Panc1 (cell line): ENCODE measurements around the gene ERFL. TPM values are rescaled to one million over a fixed set of nuclear protein-coding genes. Genes with fewer than 3 reads are reported as not detected.

Experiments
- ATAC-seq: fragments of 200-7000 bp; cut with Tn5 transposase; 2 replicates; pipeline ENCODE4 v1.9.1; 2020; ENCODE audit warnings: mild to moderate bottlenecking, moderate library complexity
- BruUV-seq: library from RNA; stranded (reverse); fragments of 400-500 nt; replicated peaks from 2 replicates; lab custom pipeline; 2021; lab: Mats Ljungman, UMichigan
- CTCF ChIA-PET: fragments of 300-600 bp; sonication (Branson Sonifier 250); formaldehyde crosslinking; loops from one replicate; lab custom pipeline; 2022; ENCODE audit warnings: antibody characterized with exemption; lab: Charles Lee
- POLR2A ChIA-PET: fragments of 300-600 bp; sonication (Branson Sonifier 250); formaldehyde crosslinking; loops from one replicate; lab custom pipeline; 2022; ENCODE audit warnings: antibody characterized with exemption; lab: Charles Lee
- DNase-seq: peaks from one replicate; pipeline ENCODE4 v3.0.0-alpha.2; 2010; ENCODE audit warnings: low read depth, low spot score
- H3K27ac ChIP-seq: 2 replicates; pipeline ENCODE4 v1.5.1; 2011; ENCODE audit warnings: mild to moderate bottlenecking, low read length, inconsistent platforms
- H3K27me3 ChIP-seq: fragments of 200-500 bp; sonication (Bioruptor generic); 2 replicates; pipeline ENCODE4 v1.6.0; 2014; ENCODE audit warnings: low read length, inconsistent platforms; ENCODE audit not compliant: control insufficient read depth, insufficient read depth
- H3K36me3 ChIP-seq: fragments of 200-500 bp; sonication (Bioruptor generic); 2 replicates; pipeline ENCODE4 v1.5.1; 2014; ENCODE audit warnings: inconsistent platforms, mild to moderate bottlenecking, low read length, moderate library complexity; ENCODE audit not compliant: control insufficient read depth, insufficient read depth
- H3K4me1 ChIP-seq: 2 replicates; pipeline ENCODE4 v1.5.1; 2011; ENCODE audit warnings: inconsistent platforms, mild to moderate bottlenecking, low read length, moderate library complexity; ENCODE audit not compliant: control insufficient read depth, insufficient read depth
- H3K4me3 ChIP-seq, 2 experiments: 2 replicates each; pipeline ENCODE4 v1.5.1; 2011 to 2012; ENCODE audit warnings: low read depth in 2 of 2, low read length in 2 of 2, mild to moderate bottlenecking in 2 of 2, inconsistent platforms in 1 of 2, moderate library complexity in 1 of 2
- H3K9me3 ChIP-seq: fragments of 200-500 bp; sonication (Bioruptor generic); 2 replicates; pipeline ENCODE4 v1.5.1; 2014; ENCODE audit warnings: low read depth, mild to moderate bottlenecking, inconsistent platforms, low read length, moderate library complexity; ENCODE audit not compliant: control insufficient read depth, insufficient read depth
- POLR2AphosphoS5 ChIP-seq: IDR thresholded peaks from 2 replicates; pipeline ENCODE4 v1.6.1; 2012; ENCODE audit warnings: mild to moderate bottlenecking, low read depth, low read length, moderate library complexity
- REST ChIP-seq, 2 experiments: IDR thresholded peaks; 2 replicates each; pipeline ENCODE4 v1.6.1; 2011 to 2012; ENCODE audit warnings: low read depth in 2 of 2, control low read depth in 1 of 2, low read length in 1 of 2, mild to moderate bottlenecking in 1 of 2, moderate library complexity in 1 of 2; ENCODE audit not compliant: insufficient read depth in 1 of 2
- SIN3A ChIP-seq: IDR thresholded peaks from 2 replicates; pipeline ENCODE4 v1.6.1; 2012; ENCODE audit warnings: low read depth, mild to moderate bottlenecking, low read length, moderate library complexity, borderline replicate concordance; ENCODE audit not compliant: insufficient read depth
- TCF7L2 ChIP-seq: IDR thresholded peaks from 2 replicates; pipeline ENCODE4 v1.6.1; 2011; ENCODE audit warnings: mild to moderate bottlenecking, low read depth, low read length, inconsistent platforms
- in situ Hi-C: cut with HindIII; loops from 2 replicates; pipeline ENCODE4 v1.10.0; 2016; ENCODE audit warnings: low sequenced_read_pairs, low pct_unique_long_range_greater_than_20kb
- intact Hi-C: fragments of 100-400 bp; cut with micrococcal nuclease; formaldehyde crosslinking; loops from one replicate; pipeline ENCODE4 v1.10.0; 2022; ENCODE audit not compliant: unreplicated experiment
- total RNA-seq: library from RNA; stranded (reverse); gene quantifications from one replicate; pipeline ENCODE4 v1.2.1, GENCODE V29; 2021; ENCODE audit not compliant: unreplicated experiment
- TF ChIP-seq, protein P1 (sequence below): fragments of 450-650 bp; IDR thresholded peaks from 2 replicates; pipeline ENCODE4 v1.5.1; 2017; ENCODE audit warnings: mild to moderate bottlenecking

The ERFL gene
- total RNA-seq, 1 experiment from 2014 or later = 0.18 TPM

GRCh38 chr19:41897820-41898219 lies 30.4 kb downstream of the ERFL start:
- no peaks in the 10 kb centered on the region; the same call in 1 of the 2 replicates for H3K36me3 ChIP-seq

GRCh38 chr19:41897181-41897580 lies 31.1 kb downstream of the ERFL start:
- H3K27me3 ChIP-seq = no peaks in the 10 kb centered on the region
- TF ChIP-seq REST (IDR thresholded peaks at IDR 0.05; ENCODE audit: insufficient read depth in 1 of 2, low read depth in 2 of 2, low read length in 1 of 2) (no peak), TCF7L2 (no peak), POLR2AphosphoS5 (no peak), SIN3A (no peak)
- TF ChIP-seq, protein P1, sequence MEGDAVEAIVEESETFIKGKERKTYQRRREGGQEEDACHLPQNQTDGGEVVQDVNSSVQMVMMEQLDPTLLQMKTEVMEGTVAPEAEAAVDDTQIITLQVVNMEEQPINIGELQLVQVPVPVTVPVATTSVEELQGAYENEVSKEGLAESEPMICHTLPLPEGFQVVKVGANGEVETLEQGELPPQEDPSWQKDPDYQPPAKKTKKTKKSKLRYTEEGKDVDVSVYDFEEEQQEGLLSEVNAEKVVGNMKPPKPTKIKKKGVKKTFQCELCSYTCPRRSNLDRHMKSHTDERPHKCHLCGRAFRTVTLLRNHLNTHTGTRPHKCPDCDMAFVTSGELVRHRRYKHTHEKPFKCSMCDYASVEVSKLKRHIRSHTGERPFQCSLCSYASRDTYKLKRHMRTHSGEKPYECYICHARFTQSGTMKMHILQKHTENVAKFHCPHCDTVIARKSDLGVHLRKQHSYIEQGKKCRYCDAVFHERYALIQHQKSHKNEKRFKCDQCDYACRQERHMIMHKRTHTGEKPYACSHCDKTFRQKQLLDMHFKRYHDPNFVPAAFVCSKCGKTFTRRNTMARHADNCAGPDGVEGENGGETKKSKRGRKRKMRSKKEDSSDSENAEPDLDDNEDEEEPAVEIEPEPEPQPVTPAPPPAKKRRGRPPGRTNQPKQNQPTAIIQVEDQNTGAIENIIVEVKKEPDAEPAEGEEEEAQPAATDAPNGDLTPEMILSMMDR = no peak
- H3K27ac ChIP-seq = no peak overlapping the region
- no peak for DNase-seq
- BruUV-seq = no TSS peak
- no peak for ATAC-seq
- in situ Hi-C loops (no loop called here), intact Hi-C loops (no loop called here)
- no peaks in the 10 kb centered on the region; the same call in 1 of the 2 replicates for H3K4me1 ChIP-seq
- no peaks in the 10 kb centered on the region for H3K9me3 ChIP-seq
- POLR2A ChIA-PET = no interaction called here
- CTCF ChIA-PET = no interaction called here
- H3K36me3 ChIP-seq = no peaks in the 10 kb centered on the region
- no peak overlapping the region for H3K4me3 ChIP-seq

More at GRCh38 chr19:41897820-41898219, 30.4 kb downstream of the ERFL start:
- intact Hi-C loops (no loop called here), in situ Hi-C loops (no loop called here)
- TF ChIP-seq SIN3A (no peak), TCF7L2 (no peak), REST (IDR thresholded peaks at IDR 0.05; ENCODE audit: insufficient read depth in 1 of 2, low read depth in 2 of 2, low read length in 1 of 2) (no peak), POLR2AphosphoS5 (no peak)
- TF ChIP-seq, protein P1 = no peak
- CTCF ChIA-PET = no interaction called here
- Histone ChIP-seq H3K27ac (no peak overlapping the region), H3K27me3 (no peaks in the 10 kb centered on the region), H3K4me1 (no peaks in the 10 kb centered on the region; the same call in 1 of the 2 replicates), H3K9me3 (no peaks in the 10 kb centered on the region), H3K4me3 (no peak overlapping the region)
- DNase-seq (no peak), ATAC-seq (no peak)
- POLR2A ChIA-PET = no interaction called here
- TSS peak; percentile 70 for BruUV-seq
